ENCODE measurements around the gene HSF4. TPM values are rescaled to one million over a fixed set of nuclear protein-coding genes. Genes with fewer than 3 reads are reported as not detected.

Gene HSF4
- total RNA-seq, 2 donors from 2014 or later: 63.4 to 87.7 TPM

GRCh38 chr16:67155295-67156142 is 9.0 kb upstream of the HSF4 start:
- peaks cover 60% of the 10 kb centered on the region for H3K4me1 Mint-ChIP-seq (ENCODE audit: low read depth)
- H3K36me3 Mint-ChIP-seq (ENCODE audit: insufficient read depth in 2 of 2): peaks cover 0 to 1% of the 10 kb centered on the region in 2 donors
- H3K27ac Mint-ChIP-seq: no peak overlapping the region
- H3K9me3 Mint-ChIP-seq: no peaks in the 10 kb centered on the region
- H3K4me3 Mint-ChIP-seq: peak overlapping the region; percentile 78 to 82
- ATAC-seq (replicated peaks in 1 of 2) (peak; percentile 37), DNase-seq (peak; percentile 82 to 91)
- H3K27me3 Mint-ChIP-seq (ENCODE audit: low read depth): peaks cover 23% of the 10 kb centered on the region

DNA sequence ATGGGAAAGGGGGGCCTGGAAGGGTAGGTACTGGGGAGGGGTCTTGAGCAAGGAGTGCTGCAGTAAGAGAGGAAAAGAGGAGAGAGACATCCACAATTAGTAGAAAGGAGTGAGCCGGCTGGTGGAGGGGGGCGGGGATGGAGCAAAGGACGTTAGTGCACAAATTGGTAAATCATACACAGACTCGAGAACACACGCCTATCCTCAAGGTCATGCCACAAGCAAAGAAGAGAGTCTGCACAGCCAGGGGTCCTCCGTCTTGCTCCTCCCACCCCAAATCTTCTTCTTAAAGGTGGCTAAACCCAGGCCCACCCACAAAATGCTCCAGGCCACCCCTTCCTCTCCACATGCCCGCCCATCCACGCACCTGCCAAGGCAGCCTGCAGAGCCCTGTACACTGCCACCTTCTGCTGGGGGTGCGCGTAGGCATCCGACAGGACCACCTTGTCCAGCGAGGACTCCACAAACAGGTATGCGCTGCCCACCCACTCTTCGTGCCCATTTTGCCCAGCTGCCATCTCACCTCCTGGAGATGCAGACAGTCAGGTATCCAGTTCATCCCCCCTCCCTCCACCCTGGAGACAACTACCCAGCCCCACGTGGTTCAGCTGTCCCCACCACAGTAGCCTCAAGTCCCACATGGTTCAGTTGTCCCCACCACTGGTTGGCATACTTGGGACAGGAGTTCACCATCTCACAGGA is 8.3 kb upstream of the HSF4 start:
- Mint-ChIP-seq H3K27me3 (ENCODE audit: low read depth) (peaks cover 19% of the 10 kb centered on the region), H3K4me1 (ENCODE audit: low read depth) (peaks cover 63% of the 10 kb centered on the region), H3K27ac (no peak overlapping the region), H3K36me3 (ENCODE audit: insufficient read depth in 2 of 2) (peaks cover 0 to 5% of the 10 kb centered on the region in 2 donors), H3K9me3 (no peaks in the 10 kb centered on the region), H3K4me3 (peak overlapping the region; percentile 22 to 43)
- ATAC-seq (replicated peaks in 1 of 2) (no peak), DNase-seq (no peak)

DNA sequence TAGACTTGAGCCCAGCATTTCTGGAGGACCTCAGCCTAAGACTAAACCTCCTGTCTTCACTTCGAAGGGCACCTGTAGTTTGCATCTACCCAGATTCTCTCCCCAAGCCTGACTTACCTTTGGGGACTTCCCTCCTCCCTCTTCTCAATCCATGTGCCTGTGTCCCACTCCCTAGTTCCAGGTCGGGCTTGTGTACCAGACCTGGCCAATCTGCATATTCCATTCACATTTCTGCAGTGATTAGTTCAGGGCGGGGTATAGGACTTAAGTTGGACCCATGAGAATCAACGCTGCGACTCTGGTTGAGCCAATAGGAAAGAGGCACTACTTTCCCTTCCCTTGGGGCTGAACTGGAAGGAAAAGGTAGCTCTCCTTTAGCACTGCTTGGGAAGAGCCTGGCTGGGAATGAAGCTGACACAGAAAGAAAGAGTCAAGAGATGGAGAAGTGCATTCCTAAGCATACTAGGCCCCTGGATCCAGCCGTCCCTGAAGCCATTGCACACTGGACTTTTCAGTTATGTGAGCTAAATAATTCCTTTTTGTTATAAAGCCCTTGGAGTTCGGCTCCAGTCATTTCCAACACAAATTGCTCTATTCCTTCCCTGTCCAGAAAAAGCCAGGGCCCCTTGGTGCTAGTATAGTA is 7.3 kb upstream of the HSF4 start:
- H3K36me3 Mint-ChIP-seq (ENCODE audit: insufficient read depth in 2 of 2): peaks cover 0 to 5% of the 10 kb centered on the region in 2 donors
- peak overlapping the region in 1 of 2 donors; percentile 93 for H3K4me3 Mint-ChIP-seq
- no peak for DNase-seq
- H3K27ac Mint-ChIP-seq: peak overlapping the region; percentile 25
- no peak for ATAC-seq (replicated peaks in 1 of 2)
- H3K4me1 Mint-ChIP-seq (ENCODE audit: low read depth): peaks cover 69% of the 10 kb centered on the region
- H3K9me3 Mint-ChIP-seq: no peaks in the 10 kb centered on the region
- peaks cover 15% of the 10 kb centered on the region for H3K27me3 Mint-ChIP-seq (ENCODE audit: low read depth)

- Mint-ChIP-seq H3K4me3 (peak overlapping the region; percentile 93 to 94), H3K27ac (peak overlapping the region; percentile 96), H3K9me3 (no peaks in the 10 kb centered on the region), H3K4me1 (ENCODE audit: low read depth) (peaks cover 70% of the 10 kb centered on the region), H3K27me3 (ENCODE audit: low read depth) (peaks cover 15% of the 10 kb centered on the region), H3K36me3 (ENCODE audit: insufficient read depth in 2 of 2) (peaks cover 0 to 7% of the 10 kb centered on the region in 2 donors)
- DNase-seq (no peak), ATAC-seq (replicated peaks in 1 of 2) (no peak)
These were observed 6.5 kb upstream of the HSF4 start for GRCh38 chr16:67157892-67158635.

GRCh38 chr16:67158637-67159600 is 5.6 kb upstream of the HSF4 start:
- Mint-ChIP-seq H3K27me3 (ENCODE audit: low read depth) (peaks cover 13% of the 10 kb centered on the region), H3K4me1 (ENCODE audit: low read depth) (peaks cover 64% of the 10 kb centered on the region), H3K9me3 (no peaks in the 10 kb centered on the region), H3K36me3 (ENCODE audit: insufficient read depth in 2 of 2) (peaks cover 0 to 6% of the 10 kb centered on the region in 2 donors), H3K27ac (peak overlapping the region; percentile 96), H3K4me3 (peak overlapping the region; percentile 93 to 94)
- peak; percentile 91 to 92 for DNase-seq
- ATAC-seq (replicated peaks in 1 of 2): peak; percentile 61 to 65

GRCh38 chr16:67161595-67162058 is 2.9 kb upstream of the HSF4 start:
- Mint-ChIP-seq H3K9me3 (no peaks in the 10 kb centered on the region), H3K36me3 (ENCODE audit: insufficient read depth in 2 of 2) (peaks cover 0 to 6% of the 10 kb centered on the region in 2 donors), H3K4me1 (ENCODE audit: low read depth) (peaks cover 59% of the 10 kb centered on the region), H3K27me3 (ENCODE audit: low read depth) (peaks cover 21% of the 10 kb centered on the region), H3K27ac (no peak overlapping the region), H3K4me3 (peak overlapping the region; percentile 54 to 75)
- DNase-seq (no peak), ATAC-seq (replicated peaks in 1 of 2) (no peak)

DNA sequence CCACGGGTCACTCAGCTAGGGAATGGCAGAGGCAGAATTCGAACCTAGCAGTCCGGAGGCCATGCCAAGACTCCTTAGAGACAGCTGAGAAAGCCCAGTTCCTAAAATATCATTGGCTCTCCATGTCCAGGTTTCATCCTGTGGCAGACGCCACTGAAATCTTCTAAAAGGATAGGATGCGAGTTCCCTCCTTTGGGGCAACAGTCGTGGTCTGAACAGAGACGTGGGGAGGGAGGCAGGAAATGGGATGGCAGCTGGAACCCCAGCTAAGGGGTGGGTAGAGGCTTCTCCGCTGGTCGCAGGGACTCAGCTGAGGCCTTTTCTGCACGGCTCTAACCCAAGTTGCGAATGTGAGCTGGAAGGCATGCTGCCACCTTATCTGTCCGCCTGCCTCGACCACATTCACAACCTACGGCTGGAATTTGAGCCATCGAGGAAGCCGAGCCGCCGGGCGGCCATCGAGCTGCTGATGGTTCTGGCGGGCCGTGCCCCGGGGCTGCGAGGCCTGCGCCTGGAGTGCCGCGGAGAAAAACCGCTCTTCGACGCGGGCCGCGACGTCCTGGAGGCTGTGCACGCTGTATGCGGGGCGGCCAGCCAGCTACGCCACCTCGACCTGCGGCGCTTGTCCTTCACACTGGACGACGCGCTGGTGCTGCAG is 1.9 kb upstream of the HSF4 start:
- Mint-ChIP-seq H3K9me3 (no peaks in the 10 kb centered on the region), H3K4me1 (ENCODE audit: low read depth) (peaks cover 53% of the 10 kb centered on the region)
- no peak for ATAC-seq (replicated peaks in 1 of 2)

GRCh38 chr16:67163164-67163998 is 1.2 kb upstream of the HSF4 start:
- DNase-seq (peak; percentile 60 to 61), ATAC-seq (replicated peaks in 1 of 2) (peak; percentile 3 to 8)
- Mint-ChIP-seq H3K4me1 (ENCODE audit: low read depth) (peaks cover 49% of the 10 kb centered on the region), H3K4me3 (peak overlapping the region; percentile 62 to 75), H3K36me3 (ENCODE audit: insufficient read depth in 2 of 2) (peaks cover 0 to 6% of the 10 kb centered on the region in 2 donors), H3K9me3 (no peaks in the 10 kb centered on the region), H3K27me3 (ENCODE audit: low read depth) (peaks cover 39% of the 10 kb centered on the region), H3K27ac (no peak overlapping the region)

More for the DNA sequence above, 1.9 kb upstream of the HSF4 start:
- no peak overlapping the region for H3K27ac Mint-ChIP-seq
- peak overlapping the region; percentile 62 to 75 for H3K4me3 Mint-ChIP-seq
- DNase-seq: no peak
- peaks cover 0 to 6% of the 10 kb centered on the region in 2 donors for H3K36me3 Mint-ChIP-seq (ENCODE audit: insufficient read depth in 2 of 2)
- H3K27me3 Mint-ChIP-seq (ENCODE audit: low read depth): peaks cover 31% of the 10 kb centered on the region

GRCh38 chr16:67163999-67164558 is 466 bp upstream of the HSF4 start:
- peaks cover 0 to 6% of the 10 kb centered on the region in 2 donors for H3K36me3 Mint-ChIP-seq (ENCODE audit: insufficient read depth in 2 of 2)
- ATAC-seq (replicated peaks in 1 of 2) (no peak), DNase-seq (peak in 1 of 2 donors; percentile 15)
- H3K27me3 Mint-ChIP-seq (ENCODE audit: low read depth): peaks cover 46% of the 10 kb centered on the region
- H3K9me3 Mint-ChIP-seq: no peaks in the 10 kb centered on the region
- peak overlapping the region; percentile 62 to 75 for H3K4me3 Mint-ChIP-seq
- no peak overlapping the region for H3K27ac Mint-ChIP-seq
- peaks cover 46% of the 10 kb centered on the region for H3K4me1 Mint-ChIP-seq (ENCODE audit: low read depth)
